NCI-H345 treated with DMSO at 0.1 percent for 48 hours (cell line): Measurements from ENCODE around the gene PDZD4.

Source experiments
- DNase-seq: peaks from one replicate; lab custom pipeline; 2025; ENCODE audit not compliant: unreplicated experiment; lab: John Stamatoyannopoulos, UW

PDZD4 gene

DNA sequence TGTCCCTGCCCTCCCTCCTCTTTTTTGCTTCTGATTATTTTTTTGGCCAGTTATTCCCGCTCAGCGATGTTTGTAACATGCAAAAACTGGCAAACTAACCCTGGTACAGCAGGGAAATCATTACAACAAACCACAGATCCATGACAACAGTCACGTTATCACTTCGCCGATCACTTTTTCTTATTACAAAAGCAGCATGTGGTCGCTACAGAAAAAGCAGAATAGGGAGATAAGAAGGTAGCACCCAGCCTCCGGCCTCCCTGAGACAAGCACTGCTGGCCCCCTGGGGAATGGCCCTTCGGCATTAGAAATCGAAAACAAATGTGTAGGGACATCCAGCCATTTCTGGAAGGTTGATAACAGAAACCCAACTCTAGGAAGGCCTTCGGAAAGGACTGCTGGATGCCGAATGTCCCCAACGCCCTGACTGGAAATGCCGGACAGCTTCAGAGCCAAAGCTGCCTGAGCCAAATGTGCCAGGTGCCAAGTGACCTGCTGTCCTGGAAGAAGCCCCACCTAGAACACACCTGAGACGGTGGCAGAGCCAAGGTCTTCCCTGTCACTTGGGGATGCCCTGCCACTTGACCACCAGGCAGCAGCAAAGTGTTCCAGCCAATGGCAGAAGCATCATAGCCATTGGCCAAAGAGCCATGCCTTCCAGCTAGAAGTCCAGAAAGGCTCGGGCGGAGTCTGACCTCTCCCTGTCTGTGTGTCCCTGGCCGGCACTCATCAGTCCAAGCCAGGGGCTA lies 39.1 kb downstream of the PDZD4 start:
- no peak for DNase-seq

DNA sequence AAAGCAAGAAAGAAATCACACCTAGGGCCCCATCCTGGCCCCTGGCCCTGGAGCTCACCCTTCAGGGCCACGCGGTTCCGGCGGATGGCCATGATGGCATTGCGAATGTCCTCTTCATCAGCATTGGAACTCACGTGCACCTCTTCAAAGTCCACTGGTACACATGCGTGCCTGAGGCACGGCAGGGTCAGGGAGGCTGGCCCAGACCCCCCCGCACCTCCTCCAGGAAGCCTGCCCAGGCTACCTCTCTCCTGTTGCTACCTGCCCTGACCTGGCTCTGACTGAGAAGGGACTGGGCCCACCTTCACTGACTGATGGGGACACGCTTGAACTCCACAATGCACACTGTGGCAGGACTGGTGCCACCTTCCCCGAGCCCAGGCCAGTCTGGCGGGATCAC lies 40.7 kb downstream of the PDZD4 start:
- DNase-seq: no peak

DNA sequence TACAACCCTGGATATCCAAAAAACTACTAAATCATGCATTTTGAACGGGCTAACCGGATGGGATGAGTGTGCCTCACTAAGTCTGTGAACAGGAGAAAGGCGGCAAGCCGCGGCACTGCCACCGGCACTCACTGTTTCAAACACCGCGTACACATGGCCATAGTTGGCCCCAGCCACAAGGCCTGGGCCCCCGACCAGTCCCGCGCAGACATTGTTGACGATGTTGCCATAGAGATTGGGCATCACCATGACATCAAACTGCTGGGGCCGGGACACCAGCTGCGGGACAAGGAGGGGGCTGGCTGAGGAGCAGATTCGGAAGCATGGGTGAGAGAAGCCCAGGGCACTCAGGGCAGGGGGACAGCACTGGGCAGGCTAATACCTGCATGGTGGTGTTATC lies 43.7 kb downstream of the PDZD4 start:
- DNase-seq: no peak

GRCh38 chrX:153784325-153784967 lies 45.9 kb downstream of the PDZD4 start:
- no peak for DNase-seq

DNA sequence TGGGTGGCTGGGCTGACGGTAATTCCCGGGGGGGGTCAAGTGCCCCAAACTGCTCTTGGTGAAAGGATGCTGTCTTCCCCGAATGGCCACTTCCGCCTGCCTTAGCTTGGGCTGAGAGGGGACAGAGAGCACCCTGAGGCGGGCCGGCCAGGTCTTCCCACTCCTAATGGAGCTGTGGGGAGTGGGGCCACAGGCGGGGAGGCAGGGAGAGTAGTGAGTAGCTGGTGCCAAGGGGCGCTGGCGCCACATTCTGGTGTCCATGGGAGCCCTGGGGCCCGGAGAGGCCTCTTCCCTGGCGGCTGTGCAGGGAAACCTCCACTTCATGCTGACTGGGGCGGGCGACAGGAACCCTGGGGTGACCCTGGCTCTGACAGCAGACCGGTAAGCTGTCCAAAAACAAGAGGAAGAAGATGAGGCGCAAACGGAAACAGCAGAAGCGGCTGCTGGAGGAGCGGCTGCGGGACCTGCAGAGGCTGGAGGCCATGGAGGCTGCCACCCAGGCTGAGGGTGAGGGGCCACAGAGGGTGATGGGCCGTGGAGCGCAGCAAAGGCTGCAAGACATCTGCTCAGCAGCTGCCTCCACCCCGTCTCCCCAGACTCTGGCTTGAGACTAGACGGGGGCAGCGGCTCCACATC lies 46.8 kb downstream of the PDZD4 start:
- DNase-seq: no peak

DNA sequence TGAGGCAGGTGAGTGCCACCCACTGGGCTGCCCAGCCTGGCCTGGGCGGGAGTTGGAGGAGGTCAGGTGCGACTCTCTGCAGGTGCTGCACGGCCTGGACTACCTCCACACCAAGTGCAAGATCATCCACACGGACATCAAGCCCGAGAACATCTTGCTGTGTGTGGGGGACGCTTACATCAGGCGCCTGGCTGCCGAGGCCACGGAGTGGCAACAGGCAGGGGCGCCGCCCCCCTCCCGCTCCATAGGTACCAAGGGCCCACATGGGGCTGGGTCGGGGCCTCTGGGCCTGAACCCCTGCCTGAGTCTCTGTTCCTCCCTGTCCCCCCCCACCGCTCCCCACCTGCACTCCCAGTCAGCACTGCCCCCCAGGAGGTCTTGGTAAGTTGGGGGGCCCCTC lies 47.5 kb downstream of the PDZD4 start:
- DNase-seq: no peak

DNA sequence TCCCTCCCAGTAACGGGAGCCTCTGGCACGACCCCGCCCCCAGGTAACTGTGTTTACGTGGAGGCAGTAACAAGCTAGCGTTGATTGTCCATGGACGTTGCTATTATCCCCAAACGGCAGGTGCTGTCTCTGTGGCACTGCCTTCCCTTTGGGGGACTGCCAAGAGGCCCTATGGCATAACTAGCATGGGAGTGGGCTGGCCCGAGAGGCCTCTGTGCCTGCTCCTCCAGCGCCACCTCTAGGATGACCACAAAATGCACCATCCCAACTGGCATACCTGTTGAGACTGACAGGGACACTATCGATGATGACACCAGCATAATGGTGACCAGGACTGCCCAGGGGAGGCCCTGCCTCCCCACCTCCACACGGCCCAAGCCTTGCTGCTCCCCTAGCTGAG lies 48.0 kb downstream of the PDZD4 start:
- peak; percentile 1 for DNase-seq

DNA sequence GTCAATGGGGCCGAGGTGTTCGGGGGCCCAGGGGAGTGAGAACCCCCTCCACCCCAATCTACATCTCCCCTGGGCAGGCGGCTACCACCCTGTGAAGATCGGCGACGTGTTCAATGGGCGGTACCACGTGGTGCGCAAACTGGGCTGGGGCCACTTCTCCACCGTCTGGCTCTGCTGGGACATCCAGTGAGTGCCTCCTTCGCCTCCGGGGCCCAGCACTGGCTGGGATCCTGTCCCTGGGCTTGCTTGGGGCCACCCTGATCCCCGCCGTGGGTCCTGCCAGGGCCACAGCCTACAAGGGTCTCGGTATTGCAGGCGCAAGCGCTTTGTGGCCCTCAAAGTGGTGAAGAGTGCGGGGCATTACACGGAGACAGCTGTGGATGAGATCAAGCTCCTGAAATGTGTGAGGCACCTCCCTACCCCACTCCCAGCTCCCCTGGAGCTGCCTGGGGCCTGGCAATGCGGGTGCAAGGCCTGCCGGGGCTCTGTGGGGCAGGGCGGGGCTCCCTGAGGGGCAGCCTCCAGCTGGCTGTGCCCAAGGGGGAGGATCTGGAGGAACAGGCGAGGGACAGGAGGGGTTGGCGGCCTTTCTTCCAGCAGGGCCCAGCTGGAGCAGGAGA lies 48.8 kb downstream of the PDZD4 start:
- no peak for DNase-seq

DNA sequence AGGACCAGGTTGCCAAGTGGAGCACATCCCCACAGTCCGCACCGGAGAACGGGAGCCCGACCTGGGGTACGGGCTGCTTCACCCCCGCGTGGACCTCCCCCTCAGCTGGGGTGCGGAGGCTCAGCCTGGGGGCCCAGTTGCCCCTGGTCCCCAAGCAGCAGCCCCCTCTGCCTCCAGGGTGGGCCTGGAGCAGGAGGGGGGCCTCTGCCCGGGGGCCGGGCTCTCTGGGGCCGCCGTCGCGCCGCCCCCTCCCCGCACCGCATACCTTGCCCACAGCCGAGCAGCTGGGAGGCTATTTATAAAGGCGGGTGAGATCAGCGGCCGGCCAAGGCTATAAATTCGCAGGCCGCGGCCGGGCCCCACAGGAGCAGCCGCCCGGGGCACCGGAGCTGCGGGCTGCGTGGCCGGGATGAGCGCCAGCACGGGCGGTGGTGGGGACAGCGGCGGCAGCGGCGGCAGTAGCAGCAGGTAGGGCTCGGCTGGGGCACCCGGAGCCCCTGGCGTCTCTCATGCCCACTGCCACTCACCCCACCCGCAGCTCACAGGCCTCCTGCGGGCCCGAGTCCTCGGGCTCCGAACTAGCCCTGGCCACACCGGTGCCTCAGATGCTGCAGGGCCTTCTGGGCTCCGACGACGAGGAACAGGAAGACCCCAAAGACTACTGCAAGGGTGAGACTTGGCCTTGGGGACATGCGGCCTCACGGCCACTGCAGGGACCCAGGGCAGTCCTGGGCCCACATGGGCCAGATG lies 49.5 kb downstream of the PDZD4 start, which contains the start of gene SRPK3:
SRPK3 (plus strand) TSS at position 364 of the 750 bp plus-strand sequence; CDS start at position 410, 46 bp downstream.
- DNase-seq: no peak

DNA sequence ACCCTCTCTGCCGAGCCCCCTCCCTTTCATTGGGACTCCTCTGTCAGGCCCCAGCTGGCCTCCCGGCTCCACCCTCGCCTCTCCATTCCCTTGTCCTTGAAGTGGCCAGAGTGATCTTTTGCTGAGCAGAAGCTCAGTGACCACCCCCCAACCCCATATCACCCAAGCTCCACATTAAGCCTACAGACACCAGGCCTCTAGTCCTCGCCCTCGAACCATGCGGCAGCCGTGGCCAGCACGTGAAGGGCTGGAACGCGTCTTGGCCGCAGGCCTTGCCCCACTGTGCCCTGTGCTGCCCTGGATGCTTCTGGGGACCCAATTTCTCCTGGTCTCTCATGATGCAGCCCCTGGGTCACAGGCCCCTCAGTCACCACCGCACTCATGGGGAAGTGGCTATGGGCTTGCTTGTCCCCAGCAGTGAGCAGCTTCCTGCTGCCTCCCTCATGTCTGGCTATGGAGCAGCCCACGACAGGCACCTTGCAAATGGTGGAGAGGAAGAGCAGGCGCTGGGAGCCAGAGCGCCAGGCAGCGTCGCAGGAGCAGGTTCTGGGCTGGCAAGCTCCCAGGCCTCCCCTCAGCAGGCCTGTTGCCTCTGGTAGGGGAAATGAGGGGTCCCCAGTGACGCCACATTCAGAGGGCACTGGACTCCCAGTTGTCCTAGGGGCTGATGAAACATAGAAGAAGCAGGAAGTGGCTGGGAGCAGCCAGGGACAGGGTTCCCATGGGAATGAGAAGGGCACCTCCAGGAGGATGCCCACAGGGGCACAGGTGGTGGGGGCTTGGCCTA lies 50.3 kb downstream of the PDZD4 start:
- no peak for DNase-seq

GRCh38 chrX:153778684-153779101 lies 51.7 kb downstream of the PDZD4 start:
- peak; percentile 2 for DNase-seq

- DNase-seq: no peak
These were observed 52.2 kb downstream of the PDZD4 start for GRCh38 chrX:153778181-153778580.

DNA sequence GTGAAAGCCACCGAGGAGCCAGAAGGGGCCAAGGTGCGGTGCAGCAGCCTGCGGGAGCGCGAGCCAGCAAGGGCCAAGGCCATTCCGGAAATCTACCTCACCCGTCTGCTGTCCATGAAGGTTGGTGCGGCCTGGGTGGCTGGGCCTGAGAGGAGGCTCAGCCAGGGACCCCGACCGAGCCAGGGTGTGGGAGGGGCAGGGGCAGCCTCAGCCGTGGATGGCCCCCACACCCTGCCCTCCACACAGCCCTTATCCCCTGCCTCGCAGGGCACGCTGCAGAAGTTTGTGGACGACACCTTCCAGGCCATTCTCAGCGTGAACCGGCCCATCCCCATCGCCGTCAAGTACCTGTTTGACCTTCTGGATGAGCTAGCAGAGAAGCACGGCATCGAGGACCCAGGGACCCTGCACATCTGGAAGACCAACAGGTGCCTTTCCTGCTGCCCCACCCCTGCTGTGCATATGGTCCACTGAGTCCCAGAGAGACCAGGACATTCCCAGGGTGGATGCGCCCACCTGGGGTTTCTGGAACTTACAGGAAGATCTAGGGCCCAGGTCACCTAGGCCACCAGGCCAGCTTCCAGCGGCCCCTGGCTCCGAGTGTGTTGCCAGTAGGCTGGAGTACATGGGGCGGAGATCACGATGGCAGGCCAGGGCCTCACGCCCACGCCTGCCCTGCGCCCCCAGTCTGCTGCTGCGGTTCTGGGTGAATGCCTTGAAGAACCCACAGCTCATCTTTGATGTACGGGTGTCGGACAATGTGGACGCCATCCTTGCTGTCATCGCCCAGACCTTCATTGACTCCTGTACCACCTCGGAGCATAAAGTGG lies 52.9 kb downstream of the PDZD4 start:
- no peak for DNase-seq

GRCh38 chrX:153776611-153777045 lies 53.7 kb downstream of the PDZD4 start:
- no peak for DNase-seq

GRCh38 chrX:153776120-153776599 lies 54.2 kb downstream of the PDZD4 start:
- no peak for DNase-seq

DNA sequence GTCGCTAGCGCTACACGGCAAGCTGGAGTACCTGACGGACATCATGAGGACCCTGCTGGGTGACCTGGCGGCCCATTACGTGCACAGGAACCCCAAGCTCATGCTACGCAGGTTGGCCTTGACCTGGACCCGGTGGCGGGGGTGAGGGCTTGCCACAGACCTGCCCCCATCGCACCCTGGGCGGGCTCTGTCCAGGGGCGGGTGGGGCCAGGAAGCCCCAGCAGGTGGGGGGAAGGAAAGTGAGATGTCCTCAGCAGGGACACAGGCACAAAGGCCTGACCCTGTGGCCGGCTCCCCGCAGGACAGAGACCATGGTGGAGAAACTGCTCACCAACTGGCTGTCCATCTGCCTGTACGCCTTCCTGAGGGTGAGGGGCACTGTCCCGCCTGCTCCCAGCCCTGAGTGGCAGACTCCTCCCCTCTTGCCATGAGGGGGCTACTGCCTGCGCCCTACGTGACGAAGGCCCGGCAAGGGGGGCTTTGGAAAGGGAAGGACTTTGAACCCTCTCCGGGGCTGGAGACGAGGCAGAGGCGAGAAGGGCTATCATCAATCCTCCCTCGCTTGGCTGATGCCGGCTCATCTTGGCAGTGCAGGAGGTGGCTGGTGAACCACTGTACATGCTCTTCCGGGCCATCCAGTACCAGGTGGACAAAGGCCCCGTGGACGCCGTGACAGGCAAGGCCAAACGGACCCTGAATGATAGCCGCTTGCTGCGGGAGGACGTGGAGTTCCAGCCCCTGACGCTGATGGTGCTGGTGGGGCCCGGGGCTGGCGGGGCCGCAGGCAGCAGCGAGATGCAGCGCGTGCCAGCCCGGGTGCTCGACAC lies 54.8 kb downstream of the PDZD4 start:
- no peak for DNase-seq

DNA sequence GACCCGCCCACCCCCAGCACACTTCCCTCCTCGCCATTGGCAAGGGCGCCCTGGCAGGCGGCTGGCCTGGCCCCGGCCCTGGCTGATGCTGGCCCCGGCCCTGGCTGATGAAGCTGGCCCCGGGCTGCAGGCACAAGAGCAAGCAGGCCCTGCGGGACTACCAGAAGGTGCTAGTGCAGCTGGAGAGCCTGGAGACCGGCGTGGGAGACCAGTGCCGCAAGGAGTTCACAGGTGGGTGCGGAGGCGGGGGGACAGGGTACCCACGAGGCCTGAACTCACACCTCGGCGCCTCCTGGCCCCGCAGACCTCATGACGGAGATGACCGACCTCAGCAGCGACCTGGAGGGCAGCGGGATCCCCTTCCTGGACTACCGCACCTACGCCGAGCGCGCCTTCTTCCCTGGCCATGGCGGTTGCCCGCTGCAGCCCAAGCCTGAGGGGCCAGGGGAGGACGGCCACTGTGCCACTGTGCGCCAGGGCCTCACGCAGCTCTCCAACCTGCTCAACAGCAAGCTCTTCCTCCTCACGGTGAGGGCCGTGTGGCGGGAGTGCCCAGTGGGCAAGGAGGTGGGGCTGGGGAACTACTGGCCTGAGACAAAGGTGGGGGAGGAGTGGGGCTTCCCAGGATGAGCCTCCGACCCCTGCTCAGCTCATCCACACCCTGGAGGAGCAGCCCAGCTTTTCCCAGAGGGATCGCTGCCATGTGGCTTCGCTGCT lies 55.6 kb downstream of the PDZD4 start:
- DNase-seq: no peak
